Left renal pelvis (tissue), 4 donors: ENCODE data around the gene CTXN1. TPM values are rescaled to one million over a fixed set of nuclear protein-coding genes. Genes with fewer than 3 reads are reported as not detected.
A peak's percentile ranks its signal among the peaks of the same experiment; 100 is the strongest.
"Not testable (repeated sequence)": the region's sequence is repeated elsewhere in the genome, so short reads cannot be mapped to it uniquely, and the experiment has no call there.

Experiments
- DNase-seq, 4 donors: peaks; one replicate each; pipeline ENCODE4 v3.0.0-alpha.2; 2013; ENCODE audit warnings: low read depth in 4 of 4, low spot score in 3 of 4
- polyA plus RNA-seq, 4 donors: library from polyadenylated mRNA; unstranded; fragments of 120-200 nt; gene quantifications; one replicate each; pipeline ENCODE4 v1.2.1, GENCODE V29; 2013; ENCODE audit not compliant: insufficient read length in 4 of 4

Gene CTXN1
- polyA plus RNA-seq, 4 donors: 11.6 to 34.1 (median 13.9) TPM

DNA sequence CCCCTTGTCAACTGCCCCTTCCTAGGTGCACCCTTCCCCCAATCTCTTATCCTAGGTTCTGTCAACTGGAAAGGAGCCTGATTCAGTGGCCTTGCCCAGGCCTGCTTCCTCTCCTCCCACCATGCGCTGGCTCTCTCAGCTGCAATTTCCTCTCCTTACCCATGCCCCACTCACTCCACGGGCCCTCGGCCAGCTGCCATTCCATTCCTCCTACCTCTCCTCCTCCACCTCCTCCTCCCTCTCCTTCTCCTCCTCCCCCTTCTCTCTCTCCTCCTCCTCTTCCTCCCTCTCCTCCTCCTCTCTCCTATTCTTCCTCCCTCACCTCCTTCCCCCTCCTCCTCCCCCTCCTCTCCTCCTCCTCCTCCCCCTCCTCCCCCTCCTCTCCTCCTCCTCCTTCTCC, 27.1 kb upstream of the CTXN1 start:
- no peak for DNase-seq

DNA sequence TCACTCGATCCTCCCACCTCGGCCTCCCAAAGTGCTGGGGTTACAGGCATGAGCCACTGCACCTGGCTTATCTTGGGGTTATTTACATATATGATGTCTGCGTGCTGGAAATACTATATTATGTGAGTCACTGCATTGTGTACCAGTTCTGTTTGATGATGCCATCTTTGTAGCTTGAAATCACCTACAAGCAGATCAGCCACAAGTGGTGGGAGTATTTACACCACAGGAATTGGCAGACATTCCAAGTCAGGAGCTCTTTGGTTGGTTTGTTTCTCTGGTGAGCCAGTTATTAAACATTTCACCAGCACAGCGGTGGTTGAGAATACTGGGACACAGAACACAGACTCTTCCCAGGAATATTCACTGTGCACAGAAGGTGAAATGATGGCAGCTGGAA, 22.0 kb upstream of the CTXN1 start:
- DNase-seq: no peak

DNA sequence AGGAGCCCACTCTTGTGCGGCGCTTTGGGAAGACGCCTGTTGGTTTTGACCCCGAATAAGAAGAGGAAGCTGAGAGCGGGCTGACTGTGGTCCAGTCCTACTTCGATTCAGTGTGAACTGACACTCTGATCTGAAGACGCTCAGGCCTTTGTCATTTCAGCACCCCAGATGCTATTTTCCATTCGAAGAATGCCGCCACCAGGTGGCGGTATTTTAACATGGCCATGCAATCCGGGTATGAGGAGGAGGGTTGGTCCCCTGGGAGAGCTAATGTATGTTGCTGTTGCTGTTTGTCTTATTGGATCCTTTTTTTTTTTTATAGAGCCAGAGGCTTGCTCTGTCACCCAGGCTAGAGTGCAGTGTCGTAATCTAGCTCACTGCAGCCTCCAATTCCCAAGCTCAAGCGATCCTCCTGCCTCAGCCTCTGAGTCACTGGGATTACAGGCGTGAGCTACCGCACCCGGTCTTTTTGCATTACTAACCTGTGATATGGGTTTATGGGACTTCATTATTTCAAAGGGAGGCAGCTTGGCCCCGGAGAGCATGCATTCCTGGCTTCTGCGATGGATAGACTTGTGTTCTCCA, 18.3 kb upstream of the CTXN1 start:
- peak; percentile 81 to 89 (median 86) for DNase-seq

DNA sequence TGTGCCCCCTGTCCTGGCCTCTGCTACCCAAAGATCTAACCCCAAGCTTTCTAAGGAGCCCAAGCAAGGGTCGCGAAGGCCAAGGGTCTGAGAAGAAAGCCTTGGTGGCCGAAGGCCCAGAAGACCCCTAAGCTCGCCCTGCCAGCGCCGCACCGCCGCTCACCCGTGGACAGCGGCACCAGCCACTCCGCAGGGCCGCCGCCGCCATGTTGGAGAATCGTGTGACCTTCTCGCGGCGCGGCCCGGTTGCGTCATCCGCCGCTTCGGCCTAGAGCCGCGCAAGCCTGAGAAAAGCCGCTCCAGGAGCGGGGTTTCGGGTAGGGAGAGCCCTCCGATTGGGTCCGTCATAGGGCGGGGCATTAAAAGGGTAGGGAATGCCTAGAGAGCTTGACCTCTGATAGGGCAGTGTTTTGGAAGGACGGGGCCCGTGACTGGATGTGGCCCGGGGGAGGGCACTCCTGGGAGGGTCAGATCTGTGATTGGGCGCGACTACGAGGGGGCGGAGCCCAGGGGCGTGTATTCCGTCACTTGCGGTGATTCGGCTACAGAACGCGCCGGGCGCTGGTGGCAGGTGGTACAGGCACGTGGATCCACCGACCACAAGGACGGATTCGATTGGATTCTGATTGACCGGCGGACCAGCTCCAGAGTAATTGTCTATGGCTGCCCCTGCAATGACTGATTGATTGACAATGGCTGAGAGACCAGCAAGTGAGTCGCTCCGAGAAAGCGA, 17.7 kb upstream of the CTXN1 start, which contains the start of gene TIMM44:
Gene TIMM44 (minus strand): TSS at position 223 of the 733 bp plus-strand sequence. CDS start 15 bp downstream, at position 208.
- peak; percentile 95 to 99 (median 98) for DNase-seq

DNA sequence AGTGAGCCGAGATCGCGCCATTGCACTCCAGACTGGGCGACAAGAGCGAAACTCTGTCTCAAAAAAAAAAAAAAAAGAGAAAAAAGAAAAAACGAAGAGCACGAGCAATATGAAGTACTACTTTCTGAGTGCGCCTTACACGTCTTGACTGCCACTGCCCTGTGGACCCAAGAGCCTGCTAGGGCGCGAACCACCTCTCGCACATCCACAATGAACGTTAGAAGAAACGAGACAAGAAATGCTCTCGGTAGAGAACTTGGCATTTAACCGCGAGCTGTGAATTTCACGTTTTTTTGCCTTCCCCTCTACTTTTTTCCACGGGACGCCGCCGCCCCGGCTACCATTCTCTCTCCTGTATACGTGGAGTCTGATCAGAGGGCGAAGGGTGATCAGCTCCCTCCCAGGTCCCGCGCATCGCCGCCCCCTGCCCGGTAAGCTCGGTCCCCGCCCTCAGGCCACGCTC, 17.1 kb upstream of the CTXN1 start:
- no peak for DNase-seq

DNA sequence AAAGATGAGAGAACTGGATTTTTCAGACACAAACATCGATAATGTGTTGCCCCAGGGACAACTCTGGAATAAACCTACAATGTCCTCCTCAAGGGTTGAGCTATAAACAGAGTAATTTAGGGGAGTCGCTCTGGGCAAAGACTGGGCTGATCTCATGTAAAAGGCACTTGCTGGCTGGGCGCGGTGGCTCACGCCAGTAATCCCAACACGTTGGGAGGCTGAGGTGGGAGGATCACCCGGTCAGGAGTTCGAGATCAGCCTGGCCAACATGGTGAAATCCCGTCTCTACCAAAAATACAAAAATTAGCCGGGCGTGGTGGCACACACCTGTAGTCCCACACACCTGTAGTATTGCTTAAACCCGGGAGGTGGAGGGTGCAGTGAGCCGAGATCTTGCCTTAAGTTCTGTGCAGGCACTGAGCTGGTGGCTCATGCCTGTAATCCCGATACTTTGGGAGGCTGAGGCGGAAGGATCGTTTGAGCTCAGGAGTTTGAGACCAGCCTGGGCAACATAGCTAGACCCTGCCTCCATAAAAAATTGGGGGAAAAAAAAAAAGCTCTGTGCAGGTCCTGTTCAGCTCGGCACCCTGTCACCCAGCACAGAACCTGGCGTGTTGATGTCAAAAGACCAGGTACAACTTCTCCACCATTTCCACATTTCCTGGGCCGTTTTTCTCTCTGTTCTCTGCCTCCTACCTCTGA, 16.1 kb upstream of the CTXN1 start:
- no peak for DNase-seq

DNA sequence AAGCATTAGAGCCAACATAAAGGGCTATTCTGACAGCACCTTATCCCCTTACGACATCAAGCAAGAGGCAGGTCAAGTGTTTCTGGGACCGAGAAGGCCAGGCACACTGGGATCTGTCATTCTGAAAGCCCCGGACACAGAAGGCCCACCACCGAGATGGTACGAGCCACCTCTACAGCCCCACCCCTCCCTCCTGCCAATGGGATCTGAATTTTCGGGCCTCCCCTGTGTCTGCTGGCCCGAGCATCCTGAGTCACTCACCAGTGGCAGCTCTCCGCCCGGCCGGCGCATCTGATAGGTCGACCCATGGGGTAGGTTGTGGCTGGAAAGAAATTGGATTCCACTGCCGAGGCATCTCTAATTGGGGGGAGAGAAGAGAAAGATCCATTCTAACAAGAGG, 14.9 kb upstream of the CTXN1 start:
- DNase-seq: no peak

DNA sequence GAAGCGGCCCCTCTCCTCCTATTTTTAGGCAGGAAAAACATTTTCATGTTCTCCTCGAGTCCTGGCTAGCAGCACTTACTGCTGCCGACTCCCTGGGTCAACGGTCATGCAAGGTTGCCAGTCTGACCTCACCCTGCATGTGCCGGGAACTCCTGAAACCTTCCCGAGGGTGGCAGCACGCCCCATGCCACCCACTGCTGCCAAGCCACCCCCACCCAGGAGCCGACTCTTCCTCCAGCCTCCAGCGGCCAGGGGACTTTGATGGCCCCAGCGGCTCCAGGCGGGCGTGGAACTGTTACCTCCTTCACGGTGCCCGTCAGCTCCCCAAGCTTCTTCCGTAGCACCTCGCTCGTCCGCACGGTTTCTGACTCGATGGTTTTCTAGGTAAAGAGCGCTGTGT, 8.8 kb upstream of the CTXN1 start:
- DNase-seq: no peak

DNA sequence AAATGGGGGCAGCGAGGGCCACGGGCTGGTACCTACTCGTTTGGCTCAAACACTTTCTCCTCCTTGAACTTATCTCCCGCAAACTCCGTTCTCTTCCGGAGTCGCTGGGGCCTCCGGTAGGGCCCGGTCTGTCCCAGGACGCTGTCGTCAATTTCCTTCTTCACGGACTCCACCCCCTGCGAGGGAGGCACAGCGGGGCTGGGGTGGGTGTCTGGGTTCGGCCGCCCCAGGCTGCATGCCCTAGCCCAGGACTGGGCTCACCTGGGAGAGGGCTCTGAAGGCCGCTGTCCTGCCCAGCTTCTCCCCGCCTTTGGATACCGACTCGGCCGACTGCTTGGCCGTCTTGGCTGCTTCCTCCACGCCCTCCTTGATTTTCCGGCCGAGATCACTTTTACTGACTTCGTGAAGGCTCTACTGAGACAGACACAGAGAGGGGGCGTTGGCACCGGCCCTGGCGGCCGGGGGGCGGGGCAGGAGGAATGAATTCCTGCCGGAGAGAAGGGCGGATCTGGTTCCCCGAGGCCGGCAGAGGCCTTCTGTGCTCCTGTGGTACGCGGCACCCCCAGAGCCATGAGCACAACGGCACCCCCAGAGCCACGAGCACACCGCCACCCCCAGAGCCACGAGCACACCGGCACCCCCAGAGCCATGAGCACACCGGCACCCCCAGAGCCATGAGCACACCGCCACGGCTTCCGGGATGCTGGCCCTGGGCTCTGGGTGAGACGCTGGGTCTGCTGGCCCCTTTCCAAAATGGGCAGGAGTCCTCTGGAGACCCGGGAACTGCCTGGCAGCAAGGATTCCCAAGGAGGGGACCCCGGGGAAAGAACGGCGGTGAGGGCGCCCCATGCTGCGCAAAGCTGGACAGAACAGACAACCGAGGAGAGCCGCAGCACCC, 8.1 kb upstream of the CTXN1 start:
- no peak for DNase-seq

DNA sequence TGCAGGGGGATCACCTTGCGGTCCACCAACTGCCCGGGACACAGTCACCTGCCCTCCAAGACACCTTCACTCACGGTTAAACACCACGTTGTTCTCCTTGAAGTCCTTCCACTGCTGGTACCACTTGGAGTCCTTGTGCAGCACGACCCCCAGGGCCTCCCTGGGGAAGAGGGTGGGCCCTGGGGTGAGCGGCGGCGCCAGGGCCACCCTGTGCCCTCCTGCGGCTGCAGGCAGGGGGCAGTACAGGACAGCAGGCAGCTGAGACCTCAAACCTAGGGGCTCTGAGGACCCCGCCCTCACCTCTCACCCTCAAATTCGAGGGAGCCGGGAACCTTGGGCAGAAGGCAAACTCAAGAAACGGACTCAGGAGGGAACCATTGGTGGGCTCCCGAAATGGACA, 7.5 kb upstream of the CTXN1 start:
- no peak for DNase-seq

DNA sequence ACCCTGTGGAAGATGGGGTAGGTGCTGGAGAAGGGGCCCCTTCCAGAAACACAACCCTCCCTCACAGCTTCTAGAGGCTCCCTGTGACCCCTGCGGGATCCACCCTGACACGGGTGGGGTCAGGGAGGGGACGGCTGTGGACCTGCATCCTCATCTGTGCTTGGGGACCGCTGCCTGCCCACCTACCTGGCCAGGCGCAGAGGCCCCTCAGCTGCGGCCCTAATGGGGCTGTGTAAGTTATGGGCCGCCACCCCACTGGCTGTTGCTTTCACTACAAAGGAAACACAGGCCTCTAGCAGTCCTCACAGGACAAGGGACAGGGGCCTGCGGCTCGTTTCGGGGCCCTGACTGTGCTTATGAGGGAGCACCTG, 7.0 kb upstream of the CTXN1 start:
- DNase-seq: no peak

DNA sequence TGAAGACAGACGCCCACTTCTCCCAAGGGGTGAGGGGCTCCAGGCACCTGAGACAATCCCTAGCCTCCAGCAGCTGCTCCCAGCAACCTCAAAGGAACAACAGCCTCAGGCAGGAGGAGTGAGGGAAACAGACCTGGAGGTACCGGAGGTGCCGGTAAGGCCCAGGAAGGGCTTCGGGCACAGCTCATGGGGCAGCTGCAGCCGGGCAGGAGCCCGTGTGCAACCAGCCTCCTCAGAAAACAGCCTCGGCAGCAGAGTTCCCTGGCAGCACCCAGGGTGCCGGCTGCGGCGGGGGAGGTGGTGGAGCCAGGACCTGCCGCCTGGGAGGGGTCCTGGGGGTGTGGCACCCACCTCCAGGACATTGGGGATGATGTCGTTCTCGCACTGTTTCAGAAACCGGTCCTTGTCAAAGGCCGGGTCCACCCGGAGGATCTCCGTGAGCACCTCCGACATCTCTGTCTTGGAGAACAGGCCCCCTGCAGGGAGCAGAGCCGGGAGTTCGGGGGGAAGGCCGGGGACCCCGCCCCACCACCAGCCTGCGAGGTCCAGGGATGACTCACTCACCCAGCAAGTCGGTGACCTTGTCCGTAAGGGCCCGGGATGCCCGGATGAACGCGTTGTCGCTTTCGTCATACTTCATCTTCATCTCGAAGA, 6.5 kb upstream of the CTXN1 start:
- no peak for DNase-seq

DNA sequence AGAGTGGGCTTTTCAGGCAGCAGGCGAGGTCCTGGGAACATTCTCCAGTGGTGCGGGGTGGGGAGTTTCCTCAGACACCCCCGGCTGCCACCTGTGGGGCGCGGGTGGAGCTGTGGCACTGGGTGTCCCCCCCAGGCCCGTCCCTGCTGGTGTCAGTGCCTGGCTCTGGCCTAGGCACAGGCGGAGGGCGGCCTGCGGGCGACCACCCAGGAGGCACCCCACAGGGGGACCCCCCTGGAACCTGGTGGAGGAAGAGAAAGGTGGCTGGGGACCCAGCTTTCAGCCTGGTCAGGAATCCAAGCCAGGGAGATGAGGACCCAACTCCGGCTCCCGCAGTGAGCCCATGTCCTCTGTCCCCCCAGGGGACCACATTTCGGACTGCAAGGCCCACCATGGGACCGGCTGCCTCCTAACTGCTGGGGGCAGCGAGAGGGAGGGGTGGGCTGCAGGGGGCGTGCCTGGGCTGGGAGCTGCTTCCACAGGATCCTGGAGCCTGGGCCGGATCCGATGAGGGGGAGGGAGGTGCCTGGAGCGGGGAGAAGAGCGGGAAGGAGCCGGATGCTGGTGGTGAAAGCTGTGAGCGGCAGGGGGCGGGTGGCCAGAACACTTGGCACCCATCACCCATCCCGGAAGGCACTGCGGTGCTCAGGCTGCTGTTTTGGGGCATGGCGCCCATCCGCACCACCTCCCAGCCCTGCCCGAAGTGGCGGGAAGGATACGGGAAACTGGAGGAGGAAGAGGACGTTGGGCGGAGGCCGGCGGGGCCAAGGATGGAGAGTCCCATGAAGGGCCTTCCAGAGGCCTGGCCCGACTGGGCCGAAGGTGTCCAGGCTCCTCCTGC, 5.5 kb upstream of the CTXN1 start:
- no peak for DNase-seq

DNA sequence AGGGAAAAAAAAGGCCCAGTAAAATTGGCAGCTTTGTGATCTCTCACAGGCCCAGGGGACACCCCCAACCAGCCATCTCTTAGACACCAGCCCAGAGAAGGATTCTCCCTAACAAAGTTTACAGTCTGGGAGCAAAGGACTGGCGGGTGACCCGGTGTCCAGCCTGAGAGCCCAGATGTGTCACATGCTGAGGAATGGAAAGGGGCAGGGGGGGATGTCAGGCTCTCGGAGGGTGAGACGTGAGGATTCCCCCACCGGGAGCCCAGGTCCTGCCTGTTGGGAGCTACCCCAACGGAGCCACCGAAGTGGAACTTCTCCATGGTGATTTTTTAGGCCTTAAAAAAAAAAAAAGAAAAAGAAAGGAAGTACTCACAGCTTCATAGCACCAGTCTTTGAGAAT, 4.8 kb upstream of the CTXN1 start:
- DNase-seq: no peak

DNA sequence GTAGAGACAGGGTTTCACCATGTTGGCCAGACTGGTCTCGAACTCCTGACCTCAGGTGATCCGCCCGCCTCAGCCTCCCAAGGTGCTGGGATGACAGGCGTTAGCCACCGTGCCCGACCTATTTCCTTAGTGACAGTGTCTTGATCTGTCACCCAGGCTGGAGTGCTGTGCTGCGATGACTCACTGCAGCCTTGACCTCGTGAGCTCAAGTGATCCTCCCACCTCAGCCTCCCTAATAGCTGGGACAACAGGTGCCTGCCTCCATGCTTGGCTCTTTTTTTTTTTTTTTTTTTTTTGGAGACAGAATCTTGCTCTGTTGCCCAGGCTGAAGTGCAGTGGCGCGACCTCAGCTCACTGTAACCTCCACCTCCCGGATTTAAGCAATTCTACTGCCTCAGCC, 4.1 kb upstream of the CTXN1 start:
- not testable (repeated sequence) for DNase-seq

DNA sequence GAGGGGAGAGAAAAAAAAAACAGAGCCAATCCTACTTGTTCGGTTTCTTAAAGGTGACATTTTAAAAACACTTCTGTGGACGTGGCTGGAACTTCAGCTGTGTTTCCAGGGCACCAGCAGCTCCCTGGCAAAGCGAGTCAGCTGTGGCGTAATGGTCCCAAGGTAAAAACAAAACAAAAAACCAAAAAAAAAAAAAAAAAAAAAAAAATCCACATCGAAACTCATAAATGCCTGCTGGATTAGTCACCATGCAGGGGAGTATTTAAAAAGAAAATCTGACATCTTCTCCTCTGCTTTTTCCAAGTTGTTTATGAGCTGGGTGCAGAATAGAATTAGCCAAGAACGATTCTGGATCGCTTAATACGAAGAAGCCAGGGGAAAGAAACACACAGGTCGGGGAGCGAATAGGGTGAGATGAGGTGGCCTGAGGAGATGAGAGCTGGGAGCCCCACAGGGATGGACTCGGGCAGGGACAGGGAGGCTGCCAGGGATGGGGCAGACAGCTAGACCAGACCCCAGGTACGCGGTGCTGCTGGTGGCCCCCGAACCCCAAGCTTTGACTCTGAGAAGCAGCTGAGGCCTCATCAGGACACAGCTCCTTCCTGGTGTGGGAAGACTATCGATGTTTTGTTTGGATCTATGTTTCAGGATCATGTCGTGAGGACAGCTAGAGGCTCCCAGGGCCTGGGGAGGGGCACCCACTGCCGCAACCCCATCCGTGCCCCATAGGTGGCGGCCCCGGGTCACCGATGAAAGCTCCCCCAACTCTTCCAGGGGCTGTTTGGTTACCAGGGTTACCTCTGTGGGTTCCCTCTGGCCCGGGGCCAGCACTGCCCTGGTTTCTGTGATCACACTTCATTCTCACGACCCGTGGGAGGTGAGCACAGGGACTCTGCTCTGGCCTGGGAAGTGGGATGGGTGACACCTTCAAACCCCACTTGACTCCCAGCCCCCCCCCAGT, 3.1 kb upstream of the CTXN1 start:
- DNase-seq: no peak

DNA sequence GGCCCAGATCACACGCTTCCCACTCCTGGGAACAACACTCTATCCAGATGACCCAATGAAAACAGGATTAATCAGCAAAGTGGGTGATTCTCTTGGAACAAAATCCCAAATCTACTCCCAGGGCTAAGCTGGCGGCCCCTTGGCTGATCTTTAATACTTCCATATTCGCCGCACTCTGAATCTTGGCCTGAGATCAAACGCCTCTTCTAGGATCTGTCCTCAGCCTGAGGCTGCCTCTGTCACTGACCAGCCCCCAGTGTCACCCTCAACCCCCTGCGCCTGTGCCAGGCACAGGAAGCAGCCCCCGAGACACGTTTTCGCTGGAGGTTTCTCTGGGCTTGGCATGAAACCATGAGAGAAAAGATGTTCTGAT, 2.4 kb upstream of the CTXN1 start:
- DNase-seq: no peak

DNA sequence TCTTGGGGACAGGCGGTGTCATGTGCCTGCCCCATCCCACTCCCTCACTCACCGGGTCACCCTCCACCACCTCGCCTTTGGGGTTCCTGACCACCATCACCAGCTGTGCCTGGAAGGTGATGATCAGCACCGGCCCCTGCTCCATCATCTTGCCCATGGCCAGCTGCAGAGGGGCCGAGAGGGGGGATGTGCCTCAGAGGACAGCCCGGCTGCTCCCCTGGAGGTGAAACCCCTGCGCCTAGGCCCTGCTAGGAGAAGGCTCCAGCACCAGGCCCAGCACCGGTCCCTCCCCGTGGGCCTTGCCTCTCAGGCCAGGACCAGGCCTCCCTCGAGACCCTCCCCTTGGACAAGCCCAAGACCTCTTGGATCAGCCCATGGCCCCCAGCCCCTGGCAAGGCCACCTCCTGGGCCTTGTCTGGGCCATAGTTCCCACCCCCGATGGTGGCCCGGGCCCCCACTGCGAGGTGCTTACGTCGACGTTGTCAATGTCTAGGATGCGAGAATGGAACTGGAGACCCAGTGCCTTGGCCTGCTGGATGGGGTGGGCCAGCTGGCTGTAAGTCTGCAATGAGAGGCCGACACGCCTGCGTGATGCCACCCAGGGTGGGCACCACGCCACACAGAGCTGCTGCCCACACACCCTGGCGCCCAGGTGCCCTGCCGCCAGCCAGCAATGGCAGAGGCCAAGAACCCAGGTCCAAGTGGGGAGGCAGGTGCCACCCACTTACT, 1.8 kb upstream of the CTXN1 start:
- no peak for DNase-seq
